GM19351 (cell line): ENCODE data around the gene EPS8.
"Not testable (repeated sequence)": the region's sequence is repeated elsewhere in the genome, so short reads cannot be mapped to it uniquely, and the experiment has no call there.

Source experiments
- ATAC-seq: cut with Tn5 transposase; IDR thresholded peaks from one replicate; pipeline ENCODE4 v1.9.1; 2021; ENCODE audit warnings: mild to moderate bottlenecking, moderate library complexity; ENCODE audit not compliant: unreplicated experiment

EPS8 gene

GRCh38 chr12:15757553-15758255 is 31.5 kb downstream of the EPS8 start:
- ATAC-seq = no peak

- no peak for ATAC-seq
Measured at GRCh38 chr12:15756822-15757221, 32.4 kb downstream of the EPS8 start.

GRCh38 chr12:15754233-15754632 is 35.0 kb downstream of the EPS8 start:
- no peak for ATAC-seq

- no peak for ATAC-seq
Measured at GRCh38 chr12:15752785-15753184, 36.4 kb downstream of the EPS8 start.

- no peak for ATAC-seq
Measured at GRCh38 chr12:15751741-15752140, 37.4 kb downstream of the EPS8 start.

- no peak for ATAC-seq
Measured at GRCh38 chr12:15749937-15750336, 39.3 kb downstream of the EPS8 start.

GRCh38 chr12:15741870-15742269 is 47.3 kb downstream of the EPS8 start:
- not testable (repeated sequence) for ATAC-seq

- no peak for ATAC-seq
Measured at GRCh38 chr12:15741082-15741481, 48.1 kb downstream of the EPS8 start.

- not testable (repeated sequence) for ATAC-seq
Measured at GRCh38 chr12:15740389-15740788, 48.8 kb downstream of the EPS8 start.

GRCh38 chr12:15738438-15739015 is 50.7 kb downstream of the EPS8 start:
- no peak for ATAC-seq

- no peak for ATAC-seq
Measured at GRCh38 chr12:15735837-15736615, 53.2 kb downstream of the EPS8 start.

- no peak for ATAC-seq
Measured at GRCh38 chr12:15733136-15733535, 56.1 kb downstream of the EPS8 start.

GRCh38 chr12:15732341-15733061 is 56.7 kb downstream of the EPS8 start:
- no peak for ATAC-seq

- ATAC-seq = no peak
Measured at GRCh38 chr12:15731940-15732339, 57.2 kb downstream of the EPS8 start.

GRCh38 chr12:15729097-15729496 is 60.1 kb downstream of the EPS8 start:
- no peak for ATAC-seq

GRCh38 chr12:15728118-15728598 is 61.0 kb downstream of the EPS8 start:
- no peak for ATAC-seq

GRCh38 chr12:15726878-15727150 is 62.4 kb downstream of the EPS8 start:
- ATAC-seq = no peak

- ATAC-seq = no peak
Measured at GRCh38 chr12:15726027-15726877, 62.9 kb downstream of the EPS8 start.

GRCh38 chr12:15722951-15723350 is 66.2 kb downstream of the EPS8 start:
- no peak for ATAC-seq

GRCh38 chr12:15721316-15722115 is 67.7 kb downstream of the EPS8 start:
- no peak for ATAC-seq
